ENCODE data around the gene FAM110A. TPM values are rescaled to one million over a fixed set of nuclear protein-coding genes. Genes with fewer than 3 reads are reported as not detected.

FAM110A gene
- total RNA-seq, 1 donor from 2014 or later, result 11.8 TPM

- Histone ChIP-seq H3K27me3 (no peaks in the 10 kb centered on the region), H3K9me3 (no peaks in the 10 kb centered on the region), H3K4me3 (no peak overlapping the region), H3K27ac (no peak overlapping the region), H3K36me3 (no peaks in the 10 kb centered on the region), H3K4me1 (peaks cover 11% of the 10 kb centered on the region)
- DNase-seq (ENCODE audit: extremely low spot score in 2 of 2), result no peak
- no peak for TF ChIP-seq CTCF (IDR thresholded peaks at IDR 0.05)
- intact Hi-C loops (cut with DNase I), result no loop called here
These were observed 51.8 kb downstream of the FAM110A start for GRCh38 chr20:884983-885952.

GRCh38 chr20:887137-887536 lies 53.6 kb downstream of the FAM110A start:
- peaks cover 11% of the 10 kb centered on the region for H3K4me1 ChIP-seq
- H3K36me3 ChIP-seq, result no peaks in the 10 kb centered on the region
- intact Hi-C loops (cut with DNase I), result no loop called here
- H3K27me3 ChIP-seq, result no peaks in the 10 kb centered on the region
- TF ChIP-seq POLR2A (IDR thresholded peaks at IDR 0.05), result no peak
- DNase-seq (ENCODE audit: extremely low spot score in 2 of 2), result no peak
- H3K4me3 ChIP-seq, result no peak overlapping the region
- no peaks in the 10 kb centered on the region for H3K9me3 ChIP-seq
- no peak overlapping the region for H3K27ac ChIP-seq

DNA sequence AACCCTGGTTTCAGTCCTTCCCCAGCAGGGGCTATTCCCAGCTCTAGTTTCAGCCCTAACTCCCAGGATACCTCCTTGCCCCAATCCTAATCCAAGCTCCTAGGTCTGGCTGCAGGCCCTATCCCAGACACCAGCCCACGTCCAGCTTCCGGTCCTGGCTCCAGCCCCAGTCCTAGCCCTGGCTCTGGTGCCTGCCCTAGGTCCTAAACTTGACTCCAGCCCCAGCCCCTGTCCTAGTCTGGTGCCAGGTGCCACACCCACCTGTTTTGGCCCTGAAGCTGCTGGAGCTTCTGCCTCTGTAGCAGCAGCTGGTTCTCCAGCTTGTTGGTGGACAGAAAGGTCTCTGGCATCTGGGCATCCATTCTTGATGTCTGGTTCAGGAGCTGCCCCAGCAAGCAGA lies 54.5 kb downstream of the FAM110A start:
- intact Hi-C loops (cut with DNase I), result no loop called here
- Histone ChIP-seq H3K4me3 (no peak overlapping the region), H3K27ac (no peak overlapping the region), H3K4me1 (peaks cover 11% of the 10 kb centered on the region), H3K36me3 (no peaks in the 10 kb centered on the region), H3K9me3 (no peaks in the 10 kb centered on the region), H3K27me3 (no peaks in the 10 kb centered on the region)
- TF ChIP-seq CTCF (IDR thresholded peaks at IDR 0.05) (no peak), POLR2A (IDR thresholded peaks at IDR 0.05) (no peak), POLR2AphosphoS5 (IDR thresholded peaks at IDR 0.05; ENCODE audit: insufficient read depth in 1 of 2, low read depth in 1 of 2) (no peak)
- DNase-seq (ENCODE audit: extremely low spot score in 2 of 2), result no peak

DNA sequence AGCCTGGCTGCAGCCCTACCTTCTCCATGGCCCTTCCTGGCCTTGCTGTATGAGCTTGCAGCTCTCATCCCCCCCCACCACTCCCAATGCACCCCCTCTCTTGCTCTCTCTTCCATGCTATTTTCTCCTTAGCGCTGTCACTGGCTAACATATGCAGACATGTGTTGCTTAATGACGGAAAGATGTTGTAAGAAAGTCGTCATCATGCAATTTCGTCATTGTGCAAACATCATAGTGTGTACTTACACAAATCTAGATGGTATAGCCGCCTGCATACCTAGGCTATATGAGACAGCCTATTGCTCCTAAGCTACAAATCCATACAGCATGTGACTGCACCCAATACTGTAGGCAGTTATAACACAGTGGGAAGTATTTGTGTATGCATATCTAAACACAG lies 55.6 kb downstream of the FAM110A start:
- no peaks in the 10 kb centered on the region for H3K27me3 ChIP-seq
- TF ChIP-seq CTCF (IDR thresholded peaks at IDR 0.05), result no peak
- TF ChIP-seq POLR2A (IDR thresholded peaks at IDR 0.05), result no peak
- no peak for TF ChIP-seq POLR2AphosphoS5 (IDR thresholded peaks at IDR 0.05; ENCODE audit: insufficient read depth in 1 of 2, low read depth in 1 of 2)
- DNase-seq (ENCODE audit: extremely low spot score in 2 of 2), result no peak
- no peak overlapping the region for H3K27ac ChIP-seq
- H3K36me3 ChIP-seq, result no peaks in the 10 kb centered on the region
- no peaks in the 10 kb centered on the region for H3K9me3 ChIP-seq
- H3K4me1 ChIP-seq, result peaks cover 11% of the 10 kb centered on the region
- H3K4me3 ChIP-seq, result no peak overlapping the region
- intact Hi-C loops (cut with DNase I), result no loop called here

GRCh38 chr20:889932-890463 lies 56.5 kb downstream of the FAM110A start:
- Histone ChIP-seq H3K4me3 (no peak overlapping the region), H3K27ac (no peak overlapping the region), H3K36me3 (no peaks in the 10 kb centered on the region), H3K9me3 (no peaks in the 10 kb centered on the region), H3K27me3 (no peaks in the 10 kb centered on the region), H3K4me1 (peaks cover 4% of the 10 kb centered on the region)
- intact Hi-C loops (cut with DNase I), result no loop called here
- no peak for TF ChIP-seq POLR2A (IDR thresholded peaks at IDR 0.05)
- no peak for TF ChIP-seq CTCF (IDR thresholded peaks at IDR 0.05)
- TF ChIP-seq POLR2AphosphoS5 (IDR thresholded peaks at IDR 0.05; ENCODE audit: insufficient read depth in 1 of 2, low read depth in 1 of 2), result no peak
- DNase-seq (ENCODE audit: extremely low spot score in 2 of 2), result no peak

Measured in vagina (tissue), 2 donors.